Osteoblast (primary cell): ENCODE data around the gene CUTA. TPM values are rescaled to one million over a fixed set of nuclear protein-coding genes. Genes with fewer than 3 reads are reported as not detected.

Experiments
- DNase-seq: peaks from one replicate; pipeline ENCODE4 v3.0.0; 2011; ENCODE audit warnings: low spot score, mixed read lengths; ENCODE audit not compliant: insufficient read length; ENCODE audit errors: missing footprints
- H2AFZ ChIP-seq: 2 replicates; pipeline ENCODE4 v1.6.0; 2011; ENCODE audit warnings: mild to moderate bottlenecking, low read length
- H3K27ac ChIP-seq: 2 replicates; pipeline ENCODE4 v1.5.1; 2011; ENCODE audit warnings: mild to moderate bottlenecking, low read depth, low read length, moderate library complexity
- H3K27me3 ChIP-seq: 2 replicates; pipeline ENCODE4 v1.6.0; 2012; ENCODE audit warnings: mild to moderate bottlenecking, control low read depth, inconsistent platforms, low read length, moderate library complexity; ENCODE audit not compliant: insufficient read depth
- H3K36me3 ChIP-seq: 2 replicates; pipeline ENCODE4 v1.5.1; 2011; ENCODE audit warnings: mild to moderate bottlenecking, low read length, control low read depth, moderate library complexity; ENCODE audit not compliant: insufficient read depth
- H3K4me1 ChIP-seq: 2 replicates; pipeline ENCODE4 v1.5.1; 2011; ENCODE audit warnings: mild to moderate bottlenecking, low read length, control low read depth, moderate library complexity; ENCODE audit not compliant: insufficient read depth
- H3K4me2 ChIP-seq: 2 replicates; pipeline ENCODE4 v1.6.0; 2011; ENCODE audit warnings: mild to moderate bottlenecking, low read length; ENCODE audit not compliant: insufficient read depth
- H3K4me3 ChIP-seq: fragments of 200-600 bp; sonication (generic); 3 replicates; pipeline ENCODE4 v1.5.1; 2012; ENCODE audit warnings: mild to moderate bottlenecking, low read length, inconsistent platforms; ENCODE audit not compliant: insufficient read depth
- H3K79me2 ChIP-seq: 2 replicates; pipeline ENCODE4 v1.6.0; 2012; ENCODE audit warnings: mild to moderate bottlenecking, low read length, control low read depth, inconsistent platforms; ENCODE audit not compliant: insufficient read depth
- H3K9me3 ChIP-seq: 2 replicates; pipeline ENCODE4 v1.5.1; 2011; ENCODE audit warnings: low read depth, low read length, control low read depth
- H4K20me1 ChIP-seq: 2 replicates; pipeline ENCODE4 v1.6.0; 2012; ENCODE audit warnings: mild to moderate bottlenecking, low read length, control low read depth; ENCODE audit not compliant: insufficient read depth
- total RNA-seq: library from RNA; depleted of rRNA; stranded (reverse); fragments of >200 nt; gene quantifications from 2 replicates; pipeline ENCODE4 v1.2.3, GENCODE V29; 2012
- TF ChIP-seq, protein P1 (sequence below): IDR thresholded peaks from 2 replicates; pipeline ENCODE4 v1.5.1; 2011; ENCODE audit warnings: mild to moderate bottlenecking, low read depth, low read length, moderate library complexity; ENCODE audit errors: extremely low read depth

CUTA gene
- total RNA-seq, 1 donor: 122 TPM

DNA sequence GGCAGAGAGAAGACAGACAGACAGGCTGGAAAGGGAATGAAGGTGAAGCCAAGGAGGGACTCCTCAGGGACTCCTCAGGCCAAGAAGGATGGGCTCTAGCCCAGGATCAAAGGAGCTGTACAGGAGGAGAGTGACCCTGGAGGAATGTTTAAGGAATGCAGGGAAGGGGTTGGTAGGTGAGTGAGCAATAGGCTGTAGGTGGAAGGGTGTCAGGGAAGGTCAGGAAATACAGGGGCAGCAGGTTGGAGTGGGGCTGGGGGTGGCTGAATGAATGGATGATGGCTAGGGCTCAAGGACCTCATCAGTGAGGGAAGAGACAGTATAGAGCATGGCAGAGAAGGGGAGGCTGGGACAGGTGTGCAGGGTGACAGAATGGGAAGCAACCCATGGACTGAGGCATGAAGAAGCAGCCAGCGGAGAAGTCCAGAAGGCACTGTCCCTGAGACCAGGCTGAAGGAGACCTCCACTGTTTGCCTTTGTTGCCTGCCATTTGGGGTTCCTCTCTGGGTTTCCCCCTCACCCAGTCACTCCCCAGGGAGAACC, 15.2 kb upstream of the CUTA start:
- H2AFZ ChIP-seq: no peak overlapping the region
- peaks cover 40% of the 10 kb centered on the region for H4K20me1 ChIP-seq
- H3K27me3 ChIP-seq: no peaks in the 10 kb centered on the region
- H3K79me2 ChIP-seq: peaks cover 41% of the 10 kb centered on the region
- H3K9me3 ChIP-seq: no peaks in the 10 kb centered on the region
- H3K4me2 ChIP-seq: no peak overlapping the region
- H3K27ac ChIP-seq: no peak overlapping the region
- TF ChIP-seq, protein P1, sequence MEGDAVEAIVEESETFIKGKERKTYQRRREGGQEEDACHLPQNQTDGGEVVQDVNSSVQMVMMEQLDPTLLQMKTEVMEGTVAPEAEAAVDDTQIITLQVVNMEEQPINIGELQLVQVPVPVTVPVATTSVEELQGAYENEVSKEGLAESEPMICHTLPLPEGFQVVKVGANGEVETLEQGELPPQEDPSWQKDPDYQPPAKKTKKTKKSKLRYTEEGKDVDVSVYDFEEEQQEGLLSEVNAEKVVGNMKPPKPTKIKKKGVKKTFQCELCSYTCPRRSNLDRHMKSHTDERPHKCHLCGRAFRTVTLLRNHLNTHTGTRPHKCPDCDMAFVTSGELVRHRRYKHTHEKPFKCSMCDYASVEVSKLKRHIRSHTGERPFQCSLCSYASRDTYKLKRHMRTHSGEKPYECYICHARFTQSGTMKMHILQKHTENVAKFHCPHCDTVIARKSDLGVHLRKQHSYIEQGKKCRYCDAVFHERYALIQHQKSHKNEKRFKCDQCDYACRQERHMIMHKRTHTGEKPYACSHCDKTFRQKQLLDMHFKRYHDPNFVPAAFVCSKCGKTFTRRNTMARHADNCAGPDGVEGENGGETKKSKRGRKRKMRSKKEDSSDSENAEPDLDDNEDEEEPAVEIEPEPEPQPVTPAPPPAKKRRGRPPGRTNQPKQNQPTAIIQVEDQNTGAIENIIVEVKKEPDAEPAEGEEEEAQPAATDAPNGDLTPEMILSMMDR: no peak
- H3K36me3 ChIP-seq: peaks cover 36% of the 10 kb centered on the region
- peaks cover 11% of the 10 kb centered on the region for H3K4me1 ChIP-seq
- DNase-seq: peak; percentile 73
- H3K4me3 ChIP-seq: no peak overlapping the region

DNA sequence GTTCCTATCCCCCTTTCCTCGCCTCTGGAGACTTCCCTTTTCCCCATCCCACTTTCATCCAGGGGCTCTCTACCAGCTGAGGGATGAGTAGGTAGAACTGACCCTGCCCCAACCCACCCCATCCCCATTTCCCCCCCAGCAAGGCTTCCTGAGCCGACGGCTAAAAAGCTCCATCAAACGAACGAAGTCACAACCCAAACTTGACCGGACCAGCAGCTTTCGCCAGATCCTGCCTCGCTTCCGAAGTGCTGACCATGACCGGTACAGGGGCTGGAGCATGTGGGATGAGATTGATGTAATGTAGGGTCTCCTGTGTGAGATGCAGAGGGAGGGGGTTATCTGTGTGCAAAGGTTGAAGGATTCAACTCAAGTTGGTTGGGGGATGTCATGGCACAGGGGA, 14.6 kb upstream of the CUTA start:
- TF ChIP-seq, protein P1: no peak
- Histone ChIP-seq H3K4me2 (no peak overlapping the region), H3K9me3 (no peaks in the 10 kb centered on the region), H3K4me3 (no peak overlapping the region), H3K79me2 (peaks cover 42% of the 10 kb centered on the region), H4K20me1 (peaks cover 40% of the 10 kb centered on the region), H3K27ac (no peak overlapping the region), H2AFZ (no peak overlapping the region), H3K36me3 (peaks cover 32% of the 10 kb centered on the region), H3K27me3 (no peaks in the 10 kb centered on the region), H3K4me1 (peaks cover 12% of the 10 kb centered on the region)
- peak; percentile 81 for DNase-seq

DNA sequence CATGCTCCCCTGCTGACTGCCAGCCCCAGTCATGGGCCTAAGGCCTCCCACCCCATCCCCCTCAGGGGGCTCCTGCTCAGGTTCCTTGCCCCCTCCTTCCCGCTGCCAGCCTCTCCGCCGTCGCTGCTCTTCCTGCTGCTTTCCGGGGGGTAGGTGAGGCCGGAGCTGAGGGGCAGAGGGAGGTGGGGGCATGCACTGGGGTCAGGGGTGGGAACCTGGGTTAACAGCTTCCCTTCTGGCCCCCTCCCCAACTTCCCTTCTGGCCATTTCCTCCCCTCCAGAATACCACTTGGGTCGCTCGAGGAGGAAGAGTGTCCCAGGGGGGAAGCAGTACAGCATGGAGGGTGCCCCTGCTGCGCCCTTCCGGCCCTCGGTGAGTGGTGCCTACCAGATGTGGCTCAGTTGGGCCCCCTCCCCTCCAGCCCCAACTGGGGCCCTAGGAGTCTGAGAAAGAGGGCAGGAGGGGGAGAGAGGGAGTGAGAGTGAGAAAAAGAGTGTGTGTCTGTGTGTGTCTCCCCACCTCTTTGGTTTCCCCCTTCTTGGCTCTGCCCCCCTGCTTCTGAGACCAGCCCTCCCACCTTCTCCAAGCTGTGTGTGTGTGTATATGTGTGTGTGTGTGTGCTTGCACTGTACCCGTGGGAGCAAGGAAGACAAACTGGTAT, 14.1 kb upstream of the CUTA start:
- TF ChIP-seq, protein P1: no peak
- peaks cover 47% of the 10 kb centered on the region for H3K79me2 ChIP-seq
- peaks cover 27% of the 10 kb centered on the region for H3K36me3 ChIP-seq
- H2AFZ ChIP-seq: no peak overlapping the region
- no peaks in the 10 kb centered on the region for H3K27me3 ChIP-seq
- no peaks in the 10 kb centered on the region for H3K9me3 ChIP-seq
- no peak overlapping the region for H3K27ac ChIP-seq
- H3K4me1 ChIP-seq: peaks cover 17% of the 10 kb centered on the region
- H3K4me2 ChIP-seq: no peak overlapping the region
- peak; percentile 39 for DNase-seq
- no peak overlapping the region for H3K4me3 ChIP-seq
- peaks cover 40% of the 10 kb centered on the region for H4K20me1 ChIP-seq

DNA sequence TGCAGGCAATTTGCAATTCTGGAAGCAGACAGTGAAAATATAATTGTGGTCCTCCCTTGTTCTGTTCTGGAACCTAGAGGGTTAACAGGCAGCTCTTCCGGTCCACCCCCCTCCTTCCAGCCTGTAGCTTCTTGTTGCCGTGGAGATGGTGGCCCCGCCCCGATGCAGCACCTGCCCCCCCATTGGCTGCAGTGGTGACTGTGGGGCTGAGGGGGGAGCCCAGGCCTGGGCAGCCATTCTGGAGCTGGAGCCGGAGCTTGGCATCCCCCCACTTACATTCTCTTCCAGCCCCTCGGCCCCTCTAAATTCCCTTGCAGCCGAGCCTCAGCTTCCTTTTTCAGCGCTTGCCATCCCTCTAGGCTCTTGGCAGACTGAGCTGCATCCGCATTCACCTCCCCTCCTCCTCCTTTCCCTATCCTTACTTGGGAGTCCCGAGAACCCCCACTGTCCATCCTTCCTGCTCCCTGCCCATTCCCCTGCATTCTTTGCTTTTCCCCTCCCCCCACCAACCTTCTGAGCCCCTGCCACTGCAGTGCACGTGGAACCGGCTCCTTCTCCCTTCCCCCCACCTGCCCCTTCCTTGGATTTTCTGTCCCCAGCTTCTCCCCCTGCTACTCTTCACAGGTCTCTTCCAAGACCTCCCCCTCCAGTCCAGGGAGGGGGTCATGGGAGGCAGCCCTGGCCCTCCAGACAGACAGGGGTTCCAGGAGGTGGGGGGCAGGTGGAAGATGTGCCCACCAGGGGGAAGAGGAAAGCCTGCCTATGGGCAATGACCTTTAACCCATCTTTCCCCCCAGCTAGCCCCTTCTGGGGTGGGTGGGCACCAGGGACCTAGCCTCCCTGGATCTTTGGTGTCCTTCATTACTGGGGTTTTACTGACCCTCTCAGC, 13.3 kb upstream of the CUTA start:
- Histone ChIP-seq H3K79me2 (peaks cover 49% of the 10 kb centered on the region), H3K4me2 (no peak overlapping the region), H3K4me3 (no peak overlapping the region), H3K4me1 (peaks cover 22% of the 10 kb centered on the region), H3K27ac (no peak overlapping the region), H3K36me3 (peaks cover 19% of the 10 kb centered on the region), H3K9me3 (no peaks in the 10 kb centered on the region), H2AFZ (no peak overlapping the region), H4K20me1 (peaks cover 40% of the 10 kb centered on the region), H3K27me3 (no peaks in the 10 kb centered on the region)
- TF ChIP-seq, protein P1: no peak
- peak; percentile 96 for DNase-seq
